ENCODE results near the gene MED15.

MED15 gene

DNA sequence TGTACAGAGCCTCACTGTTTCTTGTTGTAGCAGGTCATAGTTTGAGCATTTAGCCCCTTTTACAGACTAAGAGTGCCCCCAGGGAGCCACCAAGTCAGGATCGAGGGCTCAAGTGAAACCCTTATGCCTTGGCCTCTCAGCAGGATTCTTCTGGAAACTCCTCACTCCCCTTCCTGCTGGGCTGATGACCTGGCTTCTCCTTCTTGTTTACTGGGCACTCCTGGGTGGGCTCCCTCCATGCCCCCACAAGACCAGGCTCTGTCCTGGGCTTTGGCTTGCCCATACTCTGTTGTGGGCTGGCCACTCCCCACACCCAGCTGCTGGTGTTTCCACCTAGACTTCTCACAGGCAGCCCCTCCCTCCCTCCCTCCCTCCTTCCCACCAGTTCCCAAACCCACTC lies 69.6 kb downstream of the MED15 start:
- no peaks in the 10 kb centered on the region for H3K9me3 ChIP-seq (ENCODE audit: control insufficient read depth, insufficient read depth, low read length)
- H3K79me2 ChIP-seq (ENCODE audit: control insufficient read depth, low read length), result no peaks in the 10 kb centered on the region
- no peak overlapping the region for H3K27ac ChIP-seq (ENCODE audit: low read depth, low read length)
- no peaks in the 10 kb centered on the region for H3K9me2 ChIP-seq (replicated peaks; ENCODE audit: control insufficient read depth, low read length)
- H3K4me2 ChIP-seq (ENCODE audit: low read length), result no peak overlapping the region
- no peaks in the 10 kb centered on the region for H3K27me3 ChIP-seq (ENCODE audit: control insufficient read depth, low read length)
- H4K20me1 ChIP-seq (ENCODE audit: control insufficient read depth, insufficient read depth, low read depth, low read length), result no peaks in the 10 kb centered on the region
- TF ChIP-seq EZH2phosphoT487 (IDR thresholded peaks at IDR 0.05; ENCODE audit: borderline replicate concordance, low read length), result no peak
- TF ChIP-seq, protein P1, sequence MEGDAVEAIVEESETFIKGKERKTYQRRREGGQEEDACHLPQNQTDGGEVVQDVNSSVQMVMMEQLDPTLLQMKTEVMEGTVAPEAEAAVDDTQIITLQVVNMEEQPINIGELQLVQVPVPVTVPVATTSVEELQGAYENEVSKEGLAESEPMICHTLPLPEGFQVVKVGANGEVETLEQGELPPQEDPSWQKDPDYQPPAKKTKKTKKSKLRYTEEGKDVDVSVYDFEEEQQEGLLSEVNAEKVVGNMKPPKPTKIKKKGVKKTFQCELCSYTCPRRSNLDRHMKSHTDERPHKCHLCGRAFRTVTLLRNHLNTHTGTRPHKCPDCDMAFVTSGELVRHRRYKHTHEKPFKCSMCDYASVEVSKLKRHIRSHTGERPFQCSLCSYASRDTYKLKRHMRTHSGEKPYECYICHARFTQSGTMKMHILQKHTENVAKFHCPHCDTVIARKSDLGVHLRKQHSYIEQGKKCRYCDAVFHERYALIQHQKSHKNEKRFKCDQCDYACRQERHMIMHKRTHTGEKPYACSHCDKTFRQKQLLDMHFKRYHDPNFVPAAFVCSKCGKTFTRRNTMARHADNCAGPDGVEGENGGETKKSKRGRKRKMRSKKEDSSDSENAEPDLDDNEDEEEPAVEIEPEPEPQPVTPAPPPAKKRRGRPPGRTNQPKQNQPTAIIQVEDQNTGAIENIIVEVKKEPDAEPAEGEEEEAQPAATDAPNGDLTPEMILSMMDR (IDR thresholded peaks at IDR 0.05; ENCODE audit: low read depth, low read length, poor library complexity, severe bottlenecking), result no peak
- H3F3A ChIP-seq (ENCODE audit: control insufficient read depth, insufficient read depth), result no peaks in the 10 kb centered on the region
- H3K4me3 ChIP-seq (ENCODE audit: low read length), result no peak overlapping the region
- no peaks in the 10 kb centered on the region for H3K4me1 ChIP-seq (ENCODE audit: control insufficient read depth, low read length)
- peaks cover 83% of the 10 kb centered on the region for H3K36me3 ChIP-seq (ENCODE audit: control insufficient read depth, low read length)

DNA sequence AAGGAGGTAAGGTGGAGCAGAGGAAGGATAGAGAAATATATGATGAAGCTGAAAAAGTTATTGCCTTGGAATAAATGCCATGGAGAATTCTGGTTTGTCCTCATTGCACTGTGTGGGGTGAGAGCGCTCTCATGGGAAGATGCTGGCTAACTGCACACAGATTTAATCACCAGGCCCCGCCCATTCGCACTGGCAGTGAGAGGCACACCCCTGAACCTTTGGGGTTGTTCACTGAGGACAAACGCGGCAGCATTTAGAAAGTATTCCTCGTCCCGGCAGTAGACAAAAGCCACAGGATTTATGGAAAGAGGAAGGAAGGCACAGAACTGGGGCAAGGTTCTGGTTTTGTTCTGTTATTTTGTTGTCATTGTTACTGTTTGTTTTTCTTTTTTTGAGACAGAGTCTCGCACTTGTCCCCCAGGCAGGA lies 70.2 kb downstream of the MED15 start:
- no peak overlapping the region for H3K4me2 ChIP-seq (ENCODE audit: low read length)
- no peaks in the 10 kb centered on the region for H4K20me1 ChIP-seq (ENCODE audit: control insufficient read depth, insufficient read depth, low read depth, low read length)
- H3K27me3 ChIP-seq (ENCODE audit: control insufficient read depth, low read length), result no peaks in the 10 kb centered on the region
- H3K4me3 ChIP-seq (ENCODE audit: low read length), result no peak overlapping the region
- no peak overlapping the region for H3K27ac ChIP-seq (ENCODE audit: low read depth, low read length)
- no peaks in the 10 kb centered on the region for H3K9me2 ChIP-seq (replicated peaks; ENCODE audit: control insufficient read depth, low read length)
- H3K4me1 ChIP-seq (ENCODE audit: control insufficient read depth, low read length), result no peaks in the 10 kb centered on the region
- no peaks in the 10 kb centered on the region for H3K79me2 ChIP-seq (ENCODE audit: control insufficient read depth, low read length)
- H3K9me3 ChIP-seq (ENCODE audit: control insufficient read depth, insufficient read depth, low read length), result no peaks in the 10 kb centered on the region
- TF ChIP-seq EZH2phosphoT487 (IDR thresholded peaks at IDR 0.05; ENCODE audit: borderline replicate concordance, low read length), result no peak
- TF ChIP-seq, protein P1 (IDR thresholded peaks at IDR 0.05; ENCODE audit: low read depth, low read length, poor library complexity, severe bottlenecking), result no peak
- H3K36me3 ChIP-seq (ENCODE audit: control insufficient read depth, low read length), result peaks cover 81% of the 10 kb centered on the region
- no peaks in the 10 kb centered on the region for H3F3A ChIP-seq (ENCODE audit: control insufficient read depth, insufficient read depth)

DNA sequence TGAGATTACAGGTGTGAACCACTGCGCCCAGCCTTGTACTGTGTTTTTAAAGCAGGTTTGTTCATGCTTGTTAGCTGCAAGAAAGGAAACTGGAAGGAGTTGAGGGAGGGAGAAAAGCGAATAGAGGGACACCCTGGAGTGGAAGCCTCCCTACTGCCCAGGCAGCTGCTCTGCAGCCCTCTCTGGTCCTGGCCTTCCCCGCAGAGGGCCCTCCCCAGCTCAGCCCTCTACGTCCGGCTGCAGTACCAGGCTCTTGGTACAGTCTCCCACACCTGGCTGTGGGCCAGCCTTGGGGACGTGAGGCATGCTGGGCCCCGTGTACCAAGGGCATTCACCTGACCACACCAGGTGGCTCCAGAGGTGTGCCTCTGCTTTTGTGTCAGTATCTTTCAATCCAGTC lies 70.8 kb downstream of the MED15 start:
- no peaks in the 10 kb centered on the region for H3F3A ChIP-seq (ENCODE audit: control insufficient read depth, insufficient read depth)
- no peaks in the 10 kb centered on the region for H3K4me1 ChIP-seq (ENCODE audit: control insufficient read depth, low read length)
- peaks cover 83% of the 10 kb centered on the region for H3K36me3 ChIP-seq (ENCODE audit: control insufficient read depth, low read length)
- no peaks in the 10 kb centered on the region for H4K20me1 ChIP-seq (ENCODE audit: control insufficient read depth, insufficient read depth, low read depth, low read length)
- no peaks in the 10 kb centered on the region for H3K79me2 ChIP-seq (ENCODE audit: control insufficient read depth, low read length)
- no peak overlapping the region for H3K4me3 ChIP-seq (ENCODE audit: low read length)
- H3K27ac ChIP-seq (ENCODE audit: low read depth, low read length), result no peak overlapping the region
- TF ChIP-seq, protein P1 (IDR thresholded peaks at IDR 0.05; ENCODE audit: low read depth, low read length, poor library complexity, severe bottlenecking), result no peak
- TF ChIP-seq EZH2phosphoT487 (IDR thresholded peaks at IDR 0.05; ENCODE audit: borderline replicate concordance, low read length), result no peak
- H3K4me2 ChIP-seq (ENCODE audit: low read length), result no peak overlapping the region
- no peaks in the 10 kb centered on the region for H3K9me2 ChIP-seq (replicated peaks; ENCODE audit: control insufficient read depth, low read length)
- no peaks in the 10 kb centered on the region for H3K27me3 ChIP-seq (ENCODE audit: control insufficient read depth, low read length)
- no peaks in the 10 kb centered on the region for H3K9me3 ChIP-seq (ENCODE audit: control insufficient read depth, insufficient read depth, low read length)

DNA sequence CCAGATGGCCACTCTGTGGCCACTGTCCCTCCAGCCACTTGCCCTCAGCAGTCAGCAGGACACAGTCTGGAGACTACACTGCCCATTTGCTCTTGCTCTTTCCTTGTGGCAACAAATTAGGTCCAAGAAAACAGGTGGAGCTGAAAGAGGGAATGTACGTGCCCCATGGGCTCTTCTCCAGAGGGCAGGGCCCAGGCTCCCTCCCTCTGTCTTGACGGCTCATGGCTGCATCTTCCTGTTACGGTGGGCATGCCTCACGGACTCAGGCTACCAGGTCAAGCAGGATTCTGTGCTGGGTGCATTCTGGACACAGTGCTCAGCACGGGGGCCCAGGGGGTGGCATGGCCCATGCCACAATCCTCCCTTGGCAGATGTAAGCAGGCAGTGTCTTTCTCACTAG lies 71.3 kb downstream of the MED15 start:
- H4K20me1 ChIP-seq (ENCODE audit: control insufficient read depth, insufficient read depth, low read depth, low read length), result no peaks in the 10 kb centered on the region
- no peak overlapping the region for H3K4me2 ChIP-seq (ENCODE audit: low read length)
- no peak for TF ChIP-seq EZH2phosphoT487 (IDR thresholded peaks at IDR 0.05; ENCODE audit: borderline replicate concordance, low read length)
- TF ChIP-seq, protein P1 (IDR thresholded peaks at IDR 0.05; ENCODE audit: low read depth, low read length, poor library complexity, severe bottlenecking), result no peak
- H3K27me3 ChIP-seq (ENCODE audit: control insufficient read depth, low read length), result no peaks in the 10 kb centered on the region
- H3K79me2 ChIP-seq (ENCODE audit: control insufficient read depth, low read length), result no peaks in the 10 kb centered on the region
- no peak overlapping the region for H3K4me3 ChIP-seq (ENCODE audit: low read length)
- no peaks in the 10 kb centered on the region for H3K9me2 ChIP-seq (replicated peaks; ENCODE audit: control insufficient read depth, low read length)
- H3K9me3 ChIP-seq (ENCODE audit: control insufficient read depth, insufficient read depth, low read length), result no peaks in the 10 kb centered on the region
- no peaks in the 10 kb centered on the region for H3K4me1 ChIP-seq (ENCODE audit: control insufficient read depth, low read length)
- peaks cover 83% of the 10 kb centered on the region for H3K36me3 ChIP-seq (ENCODE audit: control insufficient read depth, low read length)
- no peaks in the 10 kb centered on the region for H3F3A ChIP-seq (ENCODE audit: control insufficient read depth, insufficient read depth)
- H3K27ac ChIP-seq (ENCODE audit: low read depth, low read length), result no peak overlapping the region
